ENCODE results near the gene SPTBN4.
"Not testable (repeated sequence)": the region's sequence is repeated elsewhere in the genome, so short reads cannot be mapped to it uniquely, and the experiment has no call there.

The SPTBN4 gene

GRCh38 chr19:40510526-40511115, 43.8 kb downstream of the SPTBN4 start:
- no peak for DNase-seq

GRCh38 chr19:40511487-40511886, 44.7 kb downstream of the SPTBN4 start:
- no peak for DNase-seq

GRCh38 chr19:40512110-40512472, 45.3 kb downstream of the SPTBN4 start:
- no peak for DNase-seq

GRCh38 chr19:40512473-40513344, 45.9 kb downstream of the SPTBN4 start:
- no peak for DNase-seq

GRCh38 chr19:40513345-40513678, 46.5 kb downstream of the SPTBN4 start:
- DNase-seq = no peak

- DNase-seq = no peak
Observed at GRCh38 chr19:40513741-40514315, 47.0 kb downstream of the SPTBN4 start.

- no peak for DNase-seq
Observed at GRCh38 chr19:40517248-40517647, 50.4 kb downstream of the SPTBN4 start.

GRCh38 chr19:40519352-40520322, 52.8 kb downstream of the SPTBN4 start:
- DNase-seq = peak; percentile 39

- DNase-seq = no peak
Observed at GRCh38 chr19:40521276-40521675, 54.5 kb downstream of the SPTBN4 start.

GRCh38 chr19:40521900-40522299, 55.1 kb downstream of the SPTBN4 start:
- not testable (repeated sequence) for DNase-seq

- peak; percentile 33 for DNase-seq
Observed at GRCh38 chr19:40523322-40524047, 56.7 kb downstream of the SPTBN4 start.

GRCh38 chr19:40524133-40524549, 57.3 kb downstream of the SPTBN4 start:
- DNase-seq = no peak

GRCh38 chr19:40524655-40525054, 57.9 kb downstream of the SPTBN4 start:
- DNase-seq = no peak

- no peak for DNase-seq
Observed at GRCh38 chr19:40525234-40526051, 58.6 kb downstream of the SPTBN4 start.

GRCh38 chr19:40528078-40528477, 61.3 kb downstream of the SPTBN4 start:
- no peak for DNase-seq

GRCh38 chr19:40528533-40529092, 61.8 kb downstream of the SPTBN4 start:
- no peak for DNase-seq

GRCh38 chr19:40529093-40529954, 62.5 kb downstream of the SPTBN4 start:
- peak; percentile 46 for DNase-seq

GRCh38 chr19:40530091-40530901, 63.5 kb downstream of the SPTBN4 start:
- no peak for DNase-seq

GRCh38 chr19:40533508-40533907, 66.7 kb downstream of the SPTBN4 start:
- no peak for DNase-seq
